Nephron progenitor cell (in vitro differentiated cells): ENCODE measurements around the gene LDLRAD4.

Source experiments
- DNase-seq: peaks from one replicate; pipeline ENCODE4 v3.0.0; 2021
- H3K27ac Mint-ChIP-seq: 2 replicates; pipeline ENCODE4 v1.8.0; 2021; ENCODE audit warnings: mild to moderate bottlenecking, moderate library complexity, mixed read lengths
- H3K27me3 Mint-ChIP-seq: 2 replicates; pipeline ENCODE4 v1.8.0; 2021; ENCODE audit warnings: mild to moderate bottlenecking, low read depth, mixed read lengths; ENCODE audit not compliant: poor library complexity
- H3K36me3 Mint-ChIP-seq: 2 replicates; pipeline ENCODE4 v1.8.0; 2021; ENCODE audit warnings: low read depth, mixed read lengths
- H3K4me1 Mint-ChIP-seq: 2 replicates; pipeline ENCODE4 v1.8.0; 2021; ENCODE audit warnings: mixed read lengths
- H3K4me3 Mint-ChIP-seq: 2 replicates; pipeline ENCODE4 v1.8.0; 2021; ENCODE audit warnings: mild to moderate bottlenecking, moderate library complexity, mixed read lengths
- H3K9me3 Mint-ChIP-seq: 2 replicates; pipeline ENCODE4 v1.8.0; 2021; ENCODE audit warnings: mild to moderate bottlenecking, moderate library complexity, mixed read lengths
- CTCF ChIP-seq: fragments of 200-600 bp; sonication (generic); IDR thresholded peaks from 2 replicates; pipeline ENCODE4 v1.5.0; 2021; ENCODE audit warnings: antibody characterized with exemption

LDLRAD4 gene

GRCh38 chr18:13640266-13640860, 421.8 kb downstream of the LDLRAD4 start:
- no peak for DNase-seq
- H3K27ac Mint-ChIP-seq, result no peak overlapping the region
- no peak for TF ChIP-seq CTCF
- H3K27me3 Mint-ChIP-seq, result no peaks in the 10 kb centered on the region
- H3K4me3 Mint-ChIP-seq, result no peak overlapping the region
- peaks cover 5% of the 10 kb centered on the region for H3K4me1 Mint-ChIP-seq
- peaks cover 8% of the 10 kb centered on the region for H3K9me3 Mint-ChIP-seq
- H3K36me3 Mint-ChIP-seq, result peaks cover 5% of the 10 kb centered on the region

GRCh38 chr18:13641551-13642439, 423.2 kb downstream of the LDLRAD4 start:
- no peak for DNase-seq
- no peaks in the 10 kb centered on the region for H3K27me3 Mint-ChIP-seq
- no peak for TF ChIP-seq CTCF
- H3K9me3 Mint-ChIP-seq, result peaks cover 8% of the 10 kb centered on the region
- no peak overlapping the region for H3K4me3 Mint-ChIP-seq
- H3K27ac Mint-ChIP-seq, result no peak overlapping the region
- H3K4me1 Mint-ChIP-seq, result peaks cover 5% of the 10 kb centered on the region
- peaks cover 5% of the 10 kb centered on the region for H3K36me3 Mint-ChIP-seq

- TF ChIP-seq CTCF, result no peak
- H3K4me3 Mint-ChIP-seq, result no peak overlapping the region
- DNase-seq, result no peak
- no peak overlapping the region for H3K27ac Mint-ChIP-seq
- H3K9me3 Mint-ChIP-seq, result peaks cover 8% of the 10 kb centered on the region
- H3K4me1 Mint-ChIP-seq, result peaks cover 5% of the 10 kb centered on the region
- H3K36me3 Mint-ChIP-seq, result peaks cover 5% of the 10 kb centered on the region
- H3K27me3 Mint-ChIP-seq, result no peaks in the 10 kb centered on the region
These were observed 423.9 kb downstream of the LDLRAD4 start for GRCh38 chr18:13642440-13642827.

- Mint-ChIP-seq H3K27ac (no peak overlapping the region), H3K9me3 (peaks cover 8% of the 10 kb centered on the region), H3K36me3 (peaks cover 5% of the 10 kb centered on the region), H3K27me3 (no peaks in the 10 kb centered on the region), H3K4me1 (peaks cover 5% of the 10 kb centered on the region), H3K4me3 (no peak overlapping the region)
- TF ChIP-seq CTCF, result no peak
- no peak for DNase-seq
These were observed 424.7 kb downstream of the LDLRAD4 start for GRCh38 chr18:13643261-13643751.

DNA sequence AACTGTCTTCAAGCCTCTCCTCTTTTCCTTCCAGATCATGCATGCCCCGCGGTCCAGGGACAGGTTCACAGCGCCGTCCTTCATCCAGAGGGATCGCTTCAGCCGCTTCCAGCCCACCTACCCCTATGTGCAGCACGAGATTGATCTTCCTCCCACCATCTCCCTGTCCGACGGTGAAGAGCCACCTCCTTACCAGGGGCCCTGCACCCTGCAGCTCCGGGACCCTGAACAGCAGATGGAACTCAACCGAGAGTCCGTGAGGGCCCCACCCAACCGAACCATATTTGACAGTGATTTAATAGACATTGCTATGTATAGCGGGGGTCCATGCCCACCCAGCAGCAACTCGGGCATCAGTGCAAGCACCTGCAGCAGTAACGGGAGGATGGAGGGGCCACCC, 426.5 kb downstream of the LDLRAD4 start:
- Mint-ChIP-seq H3K4me1 (peaks cover 5% of the 10 kb centered on the region), H3K27ac (no peak overlapping the region), H3K9me3 (peaks cover 8% of the 10 kb centered on the region), H3K27me3 (no peaks in the 10 kb centered on the region), H3K36me3 (peaks cover 5% of the 10 kb centered on the region), H3K4me3 (no peak overlapping the region)
- no peak for TF ChIP-seq CTCF
- DNase-seq, result no peak
